Liver (tissue), 9 donors: ENCODE measurements around the gene CMTM6. TPM values are rescaled to one million over a fixed set of nuclear protein-coding genes. Genes with fewer than 3 reads are reported as not detected.

Source experiments
- DNase-seq: peaks from one replicate; pipeline ENCODE4 v3.0.0-alpha.2; 2017; ENCODE audit warnings: low spot score
- H3K27ac ChIP-seq, 2 donors: one replicate each; pipeline ENCODE4 v1.7.0; 2013; ENCODE audit warnings: inconsistent platforms in 2 of 2, low read length in 2 of 2, control low read depth in 1 of 2, low read depth in 1 of 2, mild to moderate bottlenecking in 1 of 2
- H3K27me3 ChIP-seq, 4 donors: one replicate each; pipeline versions ENCODE4 v1.6.1 to v1.7.0; 2013; ENCODE audit warnings: low read length in 3 of 4, inconsistent platforms in 1 of 4, mild to moderate bottlenecking in 1 of 4, moderate library complexity in 1 of 4; ENCODE audit not compliant: control insufficient read depth in 4 of 4, insufficient read depth in 4 of 4
- H3K36me3 ChIP-seq, 4 donors: one replicate each; pipeline versions ENCODE4 v1.6.1 to v1.7.0; 2013; ENCODE audit warnings: low read length in 3 of 4, mild to moderate bottlenecking in 3 of 4, low read depth in 1 of 4, moderate library complexity in 1 of 4; ENCODE audit not compliant: control insufficient read depth in 4 of 4, insufficient read depth in 3 of 4
- H3K4me1 ChIP-seq, 4 donors: one replicate each; pipeline versions ENCODE4 v1.6.1 to v1.7.0; 2013; ENCODE audit warnings: low read length in 3 of 4, mild to moderate bottlenecking in 3 of 4, moderate library complexity in 1 of 4; ENCODE audit not compliant: control insufficient read depth in 4 of 4, insufficient read depth in 4 of 4
- H3K4me3 ChIP-seq, 3 donors: one replicate each; pipeline versions ENCODE4 v1.6.1 to v1.7.0; 2013; ENCODE audit warnings: low read length in 3 of 3, control low read depth in 1 of 3, low read depth in 1 of 3, mild to moderate bottlenecking in 1 of 3
- H3K9ac ChIP-seq, 2 donors: one replicate each; pipeline ENCODE4 v1.7.0; 2013; ENCODE audit warnings: low read length in 2 of 2, mild to moderate bottlenecking in 2 of 2, moderate library complexity in 2 of 2, control low read depth in 1 of 2, low read depth in 1 of 2
- H3K9me3 ChIP-seq, 4 donors: one replicate each; pipeline versions ENCODE4 v1.6.1 to v1.7.0; 2013; ENCODE audit warnings: low read length in 3 of 4; ENCODE audit not compliant: control insufficient read depth in 4 of 4
- EGR1 ChIP-seq, 2 donors: IDR thresholded peaks; 2 replicates each; pipeline ENCODE4 v1.6.1; 2016 to 2018; ENCODE audit warnings: antibody characterized with exemption in 2 of 2, low read depth in 2 of 2
- FOXA2 ChIP-seq: IDR thresholded peaks from 2 replicates; pipeline ENCODE4 v1.6.1; 2016; ENCODE audit warnings: antibody characterized with exemption
- GABPA ChIP-seq, 2 donors: IDR thresholded peaks in 1 of 2; conservative IDR thresholded peaks in 1 of 2; 2 replicates each; pipeline ENCODE4 v1.6.1; 2016; ENCODE audit warnings: antibody characterized with exemption in 2 of 2, mild to moderate bottlenecking in 1 of 2, moderate library complexity in 1 of 2
- HNF4A ChIP-seq, 2 donors: conservative IDR thresholded peaks; 2 replicates each; pipeline ENCODE4 v1.6.1; 2016; ENCODE audit warnings: antibody characterized with exemption in 2 of 2, mild to moderate bottlenecking in 2 of 2
- JUND ChIP-seq, 2 donors: IDR thresholded peaks; 2 replicates each; pipeline ENCODE4 v1.6.1; 2016; ENCODE audit warnings: antibody characterized with exemption in 2 of 2
- RAD21 ChIP-seq, 2 donors: IDR thresholded peaks; 2 replicates each; pipeline ENCODE4 v1.6.1; 2016; ENCODE audit warnings: antibody characterized with exemption in 2 of 2, mild to moderate bottlenecking in 2 of 2
- TAF1 ChIP-seq: conservative IDR thresholded peaks from 2 replicates; pipeline ENCODE4 v1.6.1; 2016; ENCODE audit warnings: antibody characterized with exemption, mild to moderate bottlenecking
- YY1 ChIP-seq: IDR thresholded peaks from 2 replicates; pipeline ENCODE4 v1.6.1; 2016; ENCODE audit warnings: antibody characterized with exemption, mild to moderate bottlenecking
- WGBS: extraction: QIAGEN DNeasy Blood & Tissue Kit; methylation state at CpG from one replicate; pipeline ENCODE4 v1.1.7; 2013; 5-methylcytosine and 5-hydroxymethylcytosine counted together
- polyA plus RNA-seq, 2 donors: library from polyadenylated mRNA; stranded (reverse) in 1 of 2; unstranded in 1 of 2; fragments of 200-250 nt in 1 of 2; fragments of >200 nt in 1 of 2; fragmentation: Nextera tagmentation in 1 of 2; extraction: Ambion mirVana in 1 of 2; gene quantifications; one replicate each; pipeline versions ENCODE4 v1.2.1 to v1.2.3, GENCODE V29; 2013 to 2015
- total RNA-seq, 2 donors: library from RNA; depleted of rRNA; stranded (reverse); fragments of >200 nt; gene quantifications; one replicate each; pipeline ENCODE4 v1.2.3, GENCODE V29; 2014
- TF ChIP-seq, protein P1 (sequence below): fragments of 150-350 bp; IDR thresholded peaks from 2 replicates; pipeline ENCODE4 v1.5.1; 2017; ENCODE audit warnings: improper control_type of control experiment, low read depth, low read length; ENCODE audit not compliant: missing input control
- TF ChIP-seq, protein P2 (sequence below): IDR thresholded peaks from 2 replicates; pipeline ENCODE4 v1.6.1; 2016; ENCODE audit warnings: antibody characterized with exemption
- TF ChIP-seq, protein P3 (sequence below): IDR thresholded peaks from 2 replicates; pipeline ENCODE4 v1.6.1; 2016; ENCODE audit warnings: antibody characterized with exemption, mild to moderate bottlenecking
- TF ChIP-seq, protein P4 (sequence below): IDR thresholded peaks from 2 replicates; pipeline ENCODE4 v1.6.1; 2016; ENCODE audit warnings: antibody characterized with exemption
- donor health status: healthy.
- donor health status: healthy.
- donor health status: healthy.
- donor health status: healthy.
- donor health status: healthy.

CMTM6 gene
- total and polyA plus RNA-seq, 4 donors: 45.7 to 77.9 (median 51.8) TPM

DNA sequence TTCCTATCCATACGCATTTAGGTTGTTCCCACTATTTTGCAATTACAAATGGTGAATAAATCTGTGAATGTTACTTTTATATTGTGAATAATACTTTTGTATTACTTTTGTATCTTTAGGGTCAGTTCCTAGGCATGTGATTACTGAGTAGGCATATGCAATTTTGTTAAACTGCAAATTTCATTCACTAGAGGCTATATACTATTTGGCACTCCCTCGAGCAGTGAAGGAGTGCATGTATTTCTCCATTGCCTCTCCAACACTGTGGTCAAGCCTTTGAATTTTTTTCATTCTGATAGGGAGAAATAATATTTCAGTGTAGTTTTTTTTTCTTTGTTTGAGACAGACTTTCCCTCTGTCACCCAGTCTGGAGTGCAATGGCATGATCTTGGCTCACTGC, 8.4 kb upstream of the CMTM6 start:
- no peak overlapping the region for H3K9ac ChIP-seq
- no peak for DNase-seq
- peaks cover 0 to 1% (median 0%) of the 10 kb centered on the region in 4 donors for H3K4me1 ChIP-seq
- H3K9me3 ChIP-seq: no peaks in the 10 kb centered on the region
- no peak overlapping the region for H3K27ac ChIP-seq
- H3K27me3 ChIP-seq: no peaks in the 10 kb centered on the region
- 83% methylated on average over 2 of the region's 2 CpGs for WGBS
- H3K36me3 ChIP-seq: no peaks in the 10 kb centered on the region
- TF ChIP-seq EGR1 (IDR thresholded peaks at IDR 0.05; ENCODE audit: low read depth in 2 of 2) (no peak), RAD21 (IDR thresholded peaks at IDR 0.05) (no peak), GABPA (IDR thresholded peaks at IDR 0.05 in 1 of 2, conservative IDR thresholded peaks at IDR 0.05 in 1 of 2) (no peak)
- no peak overlapping the region for H3K4me3 ChIP-seq

DNA sequence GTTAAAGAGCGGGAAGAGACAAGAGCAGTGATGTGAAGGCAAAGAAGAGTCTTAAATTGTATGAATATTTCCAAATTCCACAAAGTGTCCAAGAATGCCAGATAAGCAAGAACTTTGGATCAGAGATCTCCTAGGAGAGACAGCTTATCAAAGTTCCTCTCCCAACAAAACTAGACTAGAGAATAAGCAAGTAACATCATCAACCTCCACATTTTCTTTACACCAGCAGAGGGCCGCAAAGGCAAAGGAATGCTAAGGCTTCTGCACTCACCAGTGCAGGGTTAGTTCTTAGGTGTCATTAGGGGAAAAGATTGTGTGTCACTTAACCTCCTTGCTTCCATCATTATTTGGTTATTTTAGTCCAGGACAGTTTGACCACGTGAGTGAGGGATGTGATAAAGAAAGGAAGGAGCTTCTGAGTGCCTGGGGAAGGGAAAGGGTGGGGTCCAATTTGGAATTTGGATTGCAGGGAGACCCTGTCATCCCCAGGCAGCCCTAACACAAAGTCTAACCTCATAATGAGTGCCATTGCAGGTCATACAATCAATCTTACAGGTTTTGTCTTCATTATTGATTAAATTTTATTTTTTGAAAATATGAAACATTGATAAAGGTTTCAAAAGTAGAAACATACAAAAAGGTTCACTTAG, 7.5 kb upstream of the CMTM6 start:
- 33% methylated on average over 3 of the region's 3 CpGs for WGBS
- Histone ChIP-seq H3K36me3 (no peaks in the 10 kb centered on the region), H3K4me1 (peaks cover 0 to 1% (median 0%) of the 10 kb centered on the region in 4 donors), H3K9me3 (no peaks in the 10 kb centered on the region), H3K4me3 (no peak overlapping the region), H3K27me3 (no peaks in the 10 kb centered on the region), H3K27ac (no peak overlapping the region), H3K9ac (no peak overlapping the region)
- TF ChIP-seq EGR1 (IDR thresholded peaks at IDR 0.05; ENCODE audit: low read depth in 2 of 2) (no peak), JUND (IDR thresholded peaks at IDR 0.05) (no peak), FOXA2 (no peak), YY1 (no peak), RAD21 (IDR thresholded peaks at IDR 0.05) (peak; percentile 98), HNF4A (conservative IDR thresholded peaks at IDR 0.05) (no peak), TAF1 (no peak)
- TF ChIP-seq, protein P1, sequence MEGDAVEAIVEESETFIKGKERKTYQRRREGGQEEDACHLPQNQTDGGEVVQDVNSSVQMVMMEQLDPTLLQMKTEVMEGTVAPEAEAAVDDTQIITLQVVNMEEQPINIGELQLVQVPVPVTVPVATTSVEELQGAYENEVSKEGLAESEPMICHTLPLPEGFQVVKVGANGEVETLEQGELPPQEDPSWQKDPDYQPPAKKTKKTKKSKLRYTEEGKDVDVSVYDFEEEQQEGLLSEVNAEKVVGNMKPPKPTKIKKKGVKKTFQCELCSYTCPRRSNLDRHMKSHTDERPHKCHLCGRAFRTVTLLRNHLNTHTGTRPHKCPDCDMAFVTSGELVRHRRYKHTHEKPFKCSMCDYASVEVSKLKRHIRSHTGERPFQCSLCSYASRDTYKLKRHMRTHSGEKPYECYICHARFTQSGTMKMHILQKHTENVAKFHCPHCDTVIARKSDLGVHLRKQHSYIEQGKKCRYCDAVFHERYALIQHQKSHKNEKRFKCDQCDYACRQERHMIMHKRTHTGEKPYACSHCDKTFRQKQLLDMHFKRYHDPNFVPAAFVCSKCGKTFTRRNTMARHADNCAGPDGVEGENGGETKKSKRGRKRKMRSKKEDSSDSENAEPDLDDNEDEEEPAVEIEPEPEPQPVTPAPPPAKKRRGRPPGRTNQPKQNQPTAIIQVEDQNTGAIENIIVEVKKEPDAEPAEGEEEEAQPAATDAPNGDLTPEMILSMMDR: peak; percentile 77
- TF ChIP-seq, protein P2, sequence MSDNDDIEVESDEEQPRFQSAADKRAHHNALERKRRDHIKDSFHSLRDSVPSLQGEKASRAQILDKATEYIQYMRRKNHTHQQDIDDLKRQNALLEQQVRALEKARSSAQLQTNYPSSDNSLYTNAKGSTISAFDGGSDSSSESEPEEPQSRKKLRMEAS: no peak
- TF ChIP-seq, protein P3, sequence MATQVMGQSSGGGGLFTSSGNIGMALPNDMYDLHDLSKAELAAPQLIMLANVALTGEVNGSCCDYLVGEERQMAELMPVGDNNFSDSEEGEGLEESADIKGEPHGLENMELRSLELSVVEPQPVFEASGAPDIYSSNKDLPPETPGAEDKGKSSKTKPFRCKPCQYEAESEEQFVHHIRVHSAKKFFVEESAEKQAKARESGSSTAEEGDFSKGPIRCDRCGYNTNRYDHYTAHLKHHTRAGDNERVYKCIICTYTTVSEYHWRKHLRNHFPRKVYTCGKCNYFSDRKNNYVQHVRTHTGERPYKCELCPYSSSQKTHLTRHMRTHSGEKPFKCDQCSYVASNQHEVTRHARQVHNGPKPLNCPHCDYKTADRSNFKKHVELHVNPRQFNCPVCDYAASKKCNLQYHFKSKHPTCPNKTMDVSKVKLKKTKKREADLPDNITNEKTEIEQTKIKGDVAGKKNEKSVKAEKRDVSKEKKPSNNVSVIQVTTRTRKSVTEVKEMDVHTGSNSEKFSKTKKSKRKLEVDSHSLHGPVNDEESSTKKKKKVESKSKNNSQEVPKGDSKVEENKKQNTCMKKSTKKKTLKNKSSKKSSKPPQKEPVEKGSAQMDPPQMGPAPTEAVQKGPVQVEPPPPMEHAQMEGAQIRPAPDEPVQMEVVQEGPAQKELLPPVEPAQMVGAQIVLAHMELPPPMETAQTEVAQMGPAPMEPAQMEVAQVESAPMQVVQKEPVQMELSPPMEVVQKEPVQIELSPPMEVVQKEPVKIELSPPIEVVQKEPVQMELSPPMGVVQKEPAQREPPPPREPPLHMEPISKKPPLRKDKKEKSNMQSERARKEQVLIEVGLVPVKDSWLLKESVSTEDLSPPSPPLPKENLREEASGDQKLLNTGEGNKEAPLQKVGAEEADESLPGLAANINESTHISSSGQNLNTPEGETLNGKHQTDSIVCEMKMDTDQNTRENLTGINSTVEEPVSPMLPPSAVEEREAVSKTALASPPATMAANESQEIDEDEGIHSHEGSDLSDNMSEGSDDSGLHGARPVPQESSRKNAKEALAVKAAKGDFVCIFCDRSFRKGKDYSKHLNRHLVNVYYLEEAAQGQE: no peak
- TF ChIP-seq, protein P4, sequence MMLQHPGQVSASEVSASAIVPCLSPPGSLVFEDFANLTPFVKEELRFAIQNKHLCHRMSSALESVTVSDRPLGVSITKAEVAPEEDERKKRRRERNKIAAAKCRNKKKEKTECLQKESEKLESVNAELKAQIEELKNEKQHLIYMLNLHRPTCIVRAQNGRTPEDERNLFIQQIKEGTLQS: no peak
- peak; percentile 68 for DNase-seq
